D721Med (cell line): ENCODE measurements around the gene ANKRD55.

Experiments used
- DNase-seq: peaks from one replicate; pipeline ENCODE4 v3.0.0; 2011; ENCODE audit warnings: low spot score; ENCODE audit not compliant: insufficient read length
- FAIRE-seq: peaks from 2 replicates; lab custom pipeline; 2011; peaks lifted over from hg19 to GRCh38; lab: Jason Lieb, UNC
- CTCF ChIP-seq: IDR thresholded peaks from 2 replicates; pipeline ENCODE4 v1.5.1; 2012; ENCODE audit warnings: mild to moderate bottlenecking, control low read depth; ENCODE audit not compliant: insufficient read depth; ENCODE audit errors: missing control alignments

Gene ANKRD55

GRCh38 chr5:56147659-56148230, 85.4 kb downstream of the ANKRD55 start:
- peak; percentile 70 for FAIRE-seq
- DNase-seq = no peak
- TF ChIP-seq CTCF = no peak

GRCh38 chr5:56147106-56147505, 86.0 kb downstream of the ANKRD55 start:
- TF ChIP-seq CTCF = no peak
- FAIRE-seq = peak; percentile 48

GRCh38 chr5:56146674-56147073, 86.5 kb downstream of the ANKRD55 start:
- no peak for TF ChIP-seq CTCF
- FAIRE-seq (peak; percentile 70), DNase-seq (no peak)

More at GRCh38 chr5:56147106-56147505, 86.0 kb downstream of the ANKRD55 start:
- DNase-seq = no peak

GRCh38 chr5:56145511-56145910, 87.6 kb downstream of the ANKRD55 start:
- DNase-seq = no peak
- TF ChIP-seq CTCF = no peak
- no peak for FAIRE-seq

GRCh38 chr5:56145106-56145505, 88.0 kb downstream of the ANKRD55 start:
- no peak for FAIRE-seq

GRCh38 chr5:56144211-56144610, 88.9 kb downstream of the ANKRD55 start:
- no peak for FAIRE-seq
- no peak for DNase-seq
- TF ChIP-seq CTCF = no peak

More at GRCh38 chr5:56145106-56145505, 88.0 kb downstream of the ANKRD55 start:
- DNase-seq = no peak
- no peak for TF ChIP-seq CTCF

- FAIRE-seq (no peak), DNase-seq (no peak)
- TF ChIP-seq CTCF = no peak
Observed at GRCh38 chr5:56143373-56143714, 89.8 kb downstream of the ANKRD55 start.
